Neural progenitor cell (in vitro differentiated cells): ENCODE results near the gene MRPS9.

Source experiments
- EZH2phosphoT487 ChIP-seq: fragments of 200-600 bp; sonication (generic); IDR thresholded peaks from 2 replicates; pipeline ENCODE4 v1.6.1; 2017; ENCODE audit warnings: antibody characterized with exemption
- TF ChIP-seq, protein P1 (sequence below): fragments of 200-600 bp; sonication (generic); IDR thresholded peaks from 2 replicates; pipeline ENCODE4 v1.5.1; 2017; ENCODE audit warnings: antibody characterized with exemption, mild to moderate bottlenecking

DNA sequence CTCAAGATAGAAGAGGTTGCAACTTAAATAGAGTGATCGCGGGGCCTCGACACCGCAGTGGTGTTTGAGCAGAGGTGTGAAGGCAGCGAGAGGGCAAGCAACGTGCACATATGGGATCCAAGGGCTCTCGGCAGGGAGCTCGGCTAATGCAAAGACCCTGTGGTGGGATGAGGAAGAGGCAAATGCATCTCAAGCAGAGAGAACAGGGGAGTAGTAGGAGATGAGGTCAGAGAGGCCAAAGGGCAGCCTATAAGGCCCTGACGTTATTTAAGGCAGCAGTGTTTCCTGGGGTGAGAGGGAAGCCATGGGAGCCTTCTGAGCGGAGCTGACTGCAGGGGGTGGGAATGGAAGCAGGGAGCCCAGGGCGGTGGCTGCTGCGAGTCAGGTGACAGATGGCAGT lies 74.5 kb downstream of the MRPS9 start:
- TF ChIP-seq, protein P1, sequence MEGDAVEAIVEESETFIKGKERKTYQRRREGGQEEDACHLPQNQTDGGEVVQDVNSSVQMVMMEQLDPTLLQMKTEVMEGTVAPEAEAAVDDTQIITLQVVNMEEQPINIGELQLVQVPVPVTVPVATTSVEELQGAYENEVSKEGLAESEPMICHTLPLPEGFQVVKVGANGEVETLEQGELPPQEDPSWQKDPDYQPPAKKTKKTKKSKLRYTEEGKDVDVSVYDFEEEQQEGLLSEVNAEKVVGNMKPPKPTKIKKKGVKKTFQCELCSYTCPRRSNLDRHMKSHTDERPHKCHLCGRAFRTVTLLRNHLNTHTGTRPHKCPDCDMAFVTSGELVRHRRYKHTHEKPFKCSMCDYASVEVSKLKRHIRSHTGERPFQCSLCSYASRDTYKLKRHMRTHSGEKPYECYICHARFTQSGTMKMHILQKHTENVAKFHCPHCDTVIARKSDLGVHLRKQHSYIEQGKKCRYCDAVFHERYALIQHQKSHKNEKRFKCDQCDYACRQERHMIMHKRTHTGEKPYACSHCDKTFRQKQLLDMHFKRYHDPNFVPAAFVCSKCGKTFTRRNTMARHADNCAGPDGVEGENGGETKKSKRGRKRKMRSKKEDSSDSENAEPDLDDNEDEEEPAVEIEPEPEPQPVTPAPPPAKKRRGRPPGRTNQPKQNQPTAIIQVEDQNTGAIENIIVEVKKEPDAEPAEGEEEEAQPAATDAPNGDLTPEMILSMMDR: no peak
- no peak for TF ChIP-seq EZH2phosphoT487
